Common myeloid progenitor, CD34-positive (primary cell): ENCODE measurements around the gene MOB3A. TPM values are rescaled to one million over a fixed set of nuclear protein-coding genes. Genes with fewer than 3 reads are reported as not detected.

Source experiments
- CTCF ChIA-PET: fragments of 350-600 bp; sonication (Branson Sonifier 250); formaldehyde crosslinking; loops from one replicate; lab custom pipeline; 2021; ENCODE audit warnings: antibody characterized with exemption; lab: Charles Lee
- POLR2A ChIA-PET: fragments of 350-600 bp; sonication (Branson Sonifier 250); formaldehyde crosslinking; loops from one replicate; lab custom pipeline; 2021; ENCODE audit warnings: antibody characterized with exemption; lab: Charles Lee
- DNase-seq, 3 donors: peaks; one replicate each; pipeline versions ENCODE4 v3.0.0 to v3.0.0-alpha.2; 2013
- H3K27ac ChIP-seq, 2 experiments: 1 replicate in 1 of 2; 2 replicates in 1 of 2; pipeline ENCODE4 v1.7.0; 2013; ENCODE audit warnings: inconsistent platforms in 2 of 2, low read length in 2 of 2, mild to moderate bottlenecking in 2 of 2, low read depth in 1 of 2, moderate library complexity in 1 of 2; ENCODE audit not compliant: severe bottlenecking in 2 of 2, insufficient read depth in 1 of 2, poor library complexity in 1 of 2
- H3K27me3 ChIP-seq, 5 experiments: replicated peaks in 2 of 5; 1 replicate in 3 of 5; 2 replicates in 2 of 5; pipeline versions ENCODE4 v1.6.1 to v1.7.0; 2013; ENCODE audit warnings: low read length in 4 of 5, mild to moderate bottlenecking in 2 of 5, moderate library complexity in 2 of 5, inconsistent platforms in 1 of 5; ENCODE audit not compliant: insufficient read depth in 5 of 5, control insufficient read depth in 4 of 5
- H3K36me3 ChIP-seq, 4 experiments: 1 replicate in 2 of 4; 2 replicates in 2 of 4; pipeline versions ENCODE4 v1.6.1 to v1.7.0; 2013; ENCODE audit warnings: low read length in 3 of 4, control low read depth in 1 of 4, mild to moderate bottlenecking in 1 of 4; ENCODE audit not compliant: control insufficient read depth in 4 of 4, insufficient read depth in 4 of 4
- H3K4me1 ChIP-seq, 4 experiments: 1 replicate in 3 of 4; 2 replicates in 1 of 4; pipeline versions ENCODE4 v1.6.1 to v1.7.1; 2013; ENCODE audit warnings: low read length in 3 of 4, mild to moderate bottlenecking in 3 of 4, control low read depth in 1 of 4, inconsistent platforms in 1 of 4, moderate library complexity in 1 of 4; ENCODE audit not compliant: control insufficient read depth in 4 of 4, insufficient read depth in 4 of 4; ENCODE audit errors: control extremely low read depth in 1 of 4
- H3K4me3 ChIP-seq, 7 experiments: 1 replicate in 4 of 7; 2 replicates in 3 of 7; pipeline versions ENCODE4 v1.5.1 to v1.7.0; 2013; ENCODE audit warnings: mild to moderate bottlenecking in 7 of 7, low read length in 6 of 7, moderate library complexity in 6 of 7, inconsistent platforms in 2 of 7, low read depth in 2 of 7, control low read depth in 1 of 7; ENCODE audit not compliant: insufficient read depth in 4 of 7, control insufficient read depth in 1 of 7; ENCODE audit errors: extremely low read depth in 1 of 7
- H3K9me3 ChIP-seq, 5 experiments: 1 replicate in 4 of 5; 2 replicates in 1 of 5; pipeline versions ENCODE4 v1.6.1 to v1.7.1; 2013; ENCODE audit warnings: low read length in 4 of 5, mild to moderate bottlenecking in 2 of 5, inconsistent platforms in 1 of 5, low read depth in 1 of 5, moderate library complexity in 1 of 5; ENCODE audit not compliant: control insufficient read depth in 4 of 5, insufficient read depth in 2 of 5; ENCODE audit errors: control extremely low read depth in 1 of 5
- WGBS: methylation state at CpG from one replicate; pipeline ENCODE4 v1.1.5; 2013; ENCODE audit not compliant: insufficient coverage; 5-methylcytosine and 5-hydroxymethylcytosine counted together
- polyA plus RNA-seq: library from polyadenylated mRNA; unstranded; fragments of 120-200 nt; gene quantifications from one replicate; pipeline ENCODE4 v1.2.1, GENCODE V29; 2013

The MOB3A gene
- 28.4 TPM for polyA plus RNA-seq

DNA sequence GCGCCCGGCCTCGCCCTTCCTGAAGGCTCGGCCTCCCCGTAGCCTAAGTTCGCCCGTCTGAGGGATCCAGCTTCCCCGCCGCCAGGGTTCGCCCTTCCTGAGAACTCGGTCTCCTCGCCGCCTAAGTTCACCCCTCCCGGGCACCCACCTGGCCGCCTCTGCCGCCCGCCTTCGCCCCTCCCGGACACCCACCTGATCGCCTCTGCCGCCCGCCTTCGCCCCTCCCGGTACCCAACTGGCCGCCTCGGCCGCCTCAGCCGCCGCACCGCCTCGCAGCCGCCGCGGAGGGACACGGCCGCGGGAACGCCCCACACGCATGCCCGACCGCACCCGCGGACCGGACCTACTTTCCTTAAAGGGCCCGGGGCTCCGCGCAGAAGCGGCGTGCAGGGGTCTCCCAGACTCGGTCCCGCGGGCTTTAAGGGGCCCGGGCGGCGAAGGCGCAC lies at the start of gene MOB3A:
MOB3A (minus strand) TSS at position 293 of the 446 bp plus-strand sequence. CDS start 17,766 bp downstream, outside the sequence.
- ChIA-PET CTCF (interaction anchor here (1.3 to 3.5 kb wide), 3 partner anchors 9 to 27 kb away, joined by 7 to 24 read pairs (median 9); no protein-coding TSS in a partner anchor), POLR2A (interaction anchor here (0.6 to 2.3 kb wide), 5 partner anchors 8 to 442 kb away, joined by 3 to 10 read pairs (median 3); no protein-coding TSS in a partner anchor)
- no peaks in the 10 kb centered on the region for H3K27me3 ChIP-seq
- peak within 1 kb of the TSS; percentile 68 to 92 for H3K27ac ChIP-seq
- H3K36me3 ChIP-seq = peaks cover 2 to 28% (median 17%) of the 10 kb centered on the region in 4 experiments
- no peaks in the 10 kb centered on the region for H3K9me3 ChIP-seq
- peaks cover 13 to 56% (median 52%) of the 10 kb centered on the region in 4 experiments for H3K4me1 ChIP-seq
- WGBS = 0% methylated on average over 45 of the region's 56 CpGs
- H3K4me3 ChIP-seq = peak within 1 kb of the TSS; percentile 61 to 85 (median 82)
- peak; percentile 92 to 97 (median 95) for DNase-seq

DNA sequence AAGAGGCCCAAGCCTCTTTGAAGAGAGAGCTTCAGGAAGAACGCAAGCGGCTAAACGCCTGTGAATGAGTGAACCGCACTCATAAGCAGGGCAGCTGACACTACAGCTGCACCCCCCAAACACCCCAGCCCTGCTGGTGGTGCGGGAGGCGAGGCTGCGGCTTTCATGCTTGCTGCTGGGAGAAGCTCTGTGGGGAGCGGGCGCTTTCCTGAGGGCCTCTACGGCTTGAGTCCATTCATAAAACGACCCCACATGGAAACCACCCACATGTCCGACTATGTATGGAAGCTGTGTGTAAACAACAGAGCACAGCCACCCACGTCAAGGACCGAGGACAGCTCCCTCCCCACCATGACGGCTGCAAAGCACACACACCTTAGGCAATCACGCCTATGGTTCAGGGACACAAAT lies 49.7 kb upstream of the MOB3A start:
- WGBS = 93% methylated on average over 11 of the region's 16 CpGs
- Histone ChIP-seq H3K27ac (no peak overlapping the region), H3K4me1 (peaks cover 0 to 21% (median 19%) of the 10 kb centered on the region in 4 experiments), H3K36me3 (peaks cover 0 to 36% (median 7%) of the 10 kb centered on the region in 4 experiments), H3K27me3 (no peaks in the 10 kb centered on the region), H3K9me3 (no peaks in the 10 kb centered on the region), H3K4me3 (no peak overlapping the region)
- ChIA-PET CTCF (interaction anchor here (0.6 to 1.4 kb wide), 5 partner anchors 9 to 94 kb away, joined by 3 to 4 read pairs (median 3); no protein-coding TSS in a partner anchor), POLR2A (no interaction called here)
- DNase-seq = no peak

DNA sequence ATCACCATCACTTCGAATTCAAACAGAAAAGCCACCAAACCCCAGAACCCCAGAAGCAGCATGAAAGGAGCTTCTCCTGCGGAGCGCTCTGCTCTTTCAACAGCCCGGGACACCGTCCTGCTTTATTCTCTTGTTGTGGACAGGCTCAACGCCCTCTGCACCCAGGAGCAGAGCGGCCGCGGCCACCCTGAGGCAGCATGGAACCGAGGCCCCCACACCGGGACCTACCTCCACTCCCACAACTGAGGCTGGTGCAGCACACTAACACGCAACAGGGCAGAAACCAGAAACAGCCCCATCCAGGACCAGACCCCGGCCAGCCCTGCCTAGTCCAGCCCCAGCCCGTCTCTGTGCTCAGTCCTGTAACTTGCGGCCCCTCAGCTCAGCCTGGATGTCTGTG lies 48.1 kb upstream of the MOB3A start:
- Histone ChIP-seq H3K4me3 (no peak overlapping the region), H3K4me1 (peaks cover 0 to 8% (median 4%) of the 10 kb centered on the region in 4 experiments), H3K9me3 (no peaks in the 10 kb centered on the region), H3K27ac (no peak overlapping the region), H3K27me3 (no peaks in the 10 kb centered on the region), H3K36me3 (peaks cover 0 to 42% (median 12%) of the 10 kb centered on the region in 4 experiments)
- no peak for DNase-seq
- CTCF ChIA-PET = interaction anchor here (1.1 to 1.5 kb wide), 2 partner anchors 10 to 15 kb away, joined by 3 read pairs; no protein-coding TSS in a partner anchor
- WGBS = 95% methylated on average over 9 of the region's 15 CpGs
- POLR2A ChIA-PET = no interaction called here

DNA sequence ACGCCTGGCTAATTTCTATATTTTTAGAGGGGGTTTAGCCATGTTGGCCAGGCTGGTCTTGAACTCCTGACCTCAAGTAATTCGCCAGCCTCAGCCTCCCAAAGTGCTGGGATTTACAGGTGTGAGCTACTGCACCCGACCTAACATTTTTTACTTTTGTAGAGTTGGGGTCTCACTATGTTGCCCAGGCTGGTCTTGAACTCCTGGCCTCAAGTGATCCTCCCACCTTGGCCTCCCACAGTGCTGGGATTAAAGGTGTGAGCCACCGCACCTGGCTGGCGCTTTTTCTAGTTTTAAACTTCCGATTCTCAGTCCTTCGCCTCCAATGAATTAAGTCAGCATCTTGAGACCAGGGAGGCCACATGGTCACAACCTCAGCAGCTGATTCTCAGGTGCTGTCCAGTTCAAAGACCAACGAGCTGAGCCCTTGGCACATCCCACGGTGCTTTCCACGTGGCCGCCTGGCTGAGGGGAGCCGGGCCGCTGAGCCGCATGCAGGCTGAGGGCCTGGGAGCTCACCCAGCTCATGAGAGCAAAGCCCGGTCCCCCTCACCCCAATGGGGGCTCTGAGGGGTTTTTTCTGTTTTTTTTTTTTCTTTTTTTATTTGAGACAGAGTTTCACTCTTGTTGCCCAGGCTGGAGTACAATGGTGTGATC lies 46.2 kb upstream of the MOB3A start:
- no peak for DNase-seq
- Histone ChIP-seq H3K4me3 (no peak overlapping the region), H3K9me3 (no peaks in the 10 kb centered on the region), H3K4me1 (no peaks in the 10 kb centered on the region), H3K36me3 (peaks cover 4 to 58% (median 21%) of the 10 kb centered on the region in 4 experiments), H3K27ac (no peak overlapping the region), H3K27me3 (no peaks in the 10 kb centered on the region)
- POLR2A ChIA-PET = no interaction called here
- CTCF ChIA-PET = interaction anchor here (0.9 to 2.5 kb wide), 3 partner anchors 13 to 91 kb away, joined by 3 to 9 read pairs (median 3); no protein-coding TSS in a partner anchor
- WGBS = 96% methylated on average over 14 of the region's 15 CpGs

DNA sequence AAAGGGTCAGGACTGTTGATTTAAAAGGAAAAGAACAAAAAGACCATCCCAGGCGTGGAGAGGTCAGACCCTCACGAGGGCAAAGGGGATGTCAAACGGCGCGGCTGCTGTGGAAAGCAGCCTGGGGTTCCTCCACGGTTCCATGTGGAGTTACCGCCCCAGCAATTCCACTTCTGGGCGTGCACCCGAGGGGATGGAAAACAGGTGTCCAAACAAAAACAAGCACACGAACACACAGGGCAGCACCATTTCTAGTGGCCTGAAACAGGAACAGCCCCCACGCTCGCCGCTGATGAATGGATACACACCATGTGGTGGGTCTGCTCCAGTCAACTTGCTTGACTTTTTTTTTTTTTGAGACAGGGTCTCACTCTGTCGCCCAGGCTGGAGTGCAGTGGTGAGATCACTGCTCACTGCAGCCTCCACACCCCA lies 44.0 kb upstream of the MOB3A start:
- Histone ChIP-seq H3K4me1 (no peaks in the 10 kb centered on the region), H3K27me3 (no peaks in the 10 kb centered on the region), H3K9me3 (no peaks in the 10 kb centered on the region), H3K4me3 (no peak overlapping the region), H3K27ac (no peak overlapping the region), H3K36me3 (peaks cover 7 to 60% (median 28%) of the 10 kb centered on the region in 4 experiments)
- ChIA-PET POLR2A (interaction anchor here (0.5 kb wide), 1 partner anchor 158 kb away, joined by 7 read pairs; no protein-coding TSS in a partner anchor), CTCF (interaction anchor here (0.7 to 2.5 kb wide), 2 partner anchors 11 to 14 kb away, joined by 3 to 9 read pairs; no protein-coding TSS in a partner anchor)
- DNase-seq = no peak
- 97% methylated on average over 14 of the region's 14 CpGs for WGBS

DNA sequence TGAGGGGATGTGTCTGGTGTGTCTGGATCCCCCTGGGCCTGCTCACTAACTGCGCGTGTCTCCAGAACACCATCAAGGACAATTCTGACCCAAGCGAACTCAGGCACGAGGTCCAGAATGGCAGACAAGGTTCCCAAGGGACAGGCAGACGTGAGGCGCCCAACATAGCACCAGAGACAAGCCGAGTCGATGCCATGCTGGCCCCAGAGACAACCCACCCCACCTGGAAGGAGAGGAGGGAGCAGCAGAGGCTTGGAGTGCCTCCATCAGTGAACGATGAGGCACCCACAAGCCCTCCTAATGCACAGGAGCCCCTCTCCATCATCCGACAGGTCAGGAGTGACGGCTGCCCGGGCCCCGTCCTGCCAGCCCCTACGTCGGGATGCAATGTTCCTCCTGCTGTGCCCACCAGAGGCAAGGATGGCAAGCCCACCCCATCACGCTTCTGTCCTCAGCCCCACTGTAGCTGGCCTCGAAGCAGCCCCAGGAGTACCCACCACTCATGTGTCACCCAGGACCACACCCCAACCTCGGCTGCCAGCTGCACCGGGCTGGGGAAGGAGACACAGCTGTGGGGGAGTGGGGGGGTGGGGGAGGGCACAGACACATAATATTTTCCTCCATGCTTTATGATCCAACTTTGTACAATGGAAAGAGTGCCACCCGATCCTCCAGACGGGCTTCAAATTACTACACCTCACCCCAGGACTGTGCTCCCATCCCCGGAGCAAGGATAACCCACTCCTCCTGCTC lies 43.4 kb upstream of the MOB3A start:
- no peaks in the 10 kb centered on the region for H3K27me3 ChIP-seq
- H3K4me1 ChIP-seq = no peaks in the 10 kb centered on the region
- ChIA-PET CTCF (no interaction called here), POLR2A (no interaction called here)
- H3K27ac ChIP-seq = no peak overlapping the region
- over 99% methylated on average over 16 of the region's 22 CpGs for WGBS
- no peak for DNase-seq
- no peaks in the 10 kb centered on the region for H3K9me3 ChIP-seq
- peaks cover 7 to 55% (median 25%) of the 10 kb centered on the region in 4 experiments for H3K36me3 ChIP-seq
- no peak overlapping the region for H3K4me3 ChIP-seq
